SK-N-SH (cell line): ENCODE measurements around the gene STIM2.

ENCODE experiments used
- EP300 ChIP-seq, 2 experiments: IDR thresholded peaks; 2 replicates each; pipeline versions ENCODE4 v1.4.0 to v1.6.1; 2012; ENCODE audit warnings: borderline replicate concordance in 1 of 2, low read depth in 1 of 2, low read length in 1 of 2
- FOXM1 ChIP-seq: IDR thresholded peaks from 2 replicates; pipeline ENCODE4 v1.4.0; 2012; ENCODE audit warnings: low read depth, mild to moderate bottlenecking
- NRF1 ChIP-seq: IDR thresholded peaks from 2 replicates; pipeline ENCODE4 v1.6.1; 2012; ENCODE audit warnings: low read depth, mild to moderate bottlenecking, low read length
- POLR2AphosphoS5 ChIP-seq: IDR thresholded peaks from 2 replicates; pipeline ENCODE4 v1.6.1; 2012; ENCODE audit warnings: low read depth, low read length
- RCOR1 ChIP-seq: fragments of 150-350 bp; IDR thresholded peaks from 2 replicates; pipeline ENCODE4 v1.6.1; 2017; ENCODE audit warnings: antibody characterized with exemption, low read length
- SMC3 ChIP-seq: IDR thresholded peaks from 2 replicates; pipeline ENCODE4 v1.6.1; 2012; ENCODE audit warnings: low read depth, low read length, improper control_type of control experiment
- TAF1 ChIP-seq: IDR thresholded peaks from 2 replicates; pipeline ENCODE4 v1.6.1; 2012; ENCODE audit warnings: low read depth, mild to moderate bottlenecking, low read length, moderate library complexity, borderline replicate concordance
- TF ChIP-seq, protein P1 (sequence below): IDR thresholded peaks from 2 replicates; pipeline ENCODE4 v1.4.0; 2012; ENCODE audit warnings: low read depth, borderline replicate concordance
- TF ChIP-seq, protein P2 (sequence below): fragments of 200-600 bp; sonication (generic); IDR thresholded peaks from 2 replicates; pipeline ENCODE4 v1.6.1; 2017; ENCODE audit warnings: antibody characterized with exemption, mild to moderate bottlenecking, moderate library complexity
- TF ChIP-seq, protein P3 (sequence below): IDR thresholded peaks from 2 replicates; pipeline ENCODE4 v1.4.0; 2012; ENCODE audit warnings: low read depth
- TF ChIP-seq, protein P4 (sequence below): IDR thresholded peaks from 2 replicates; pipeline ENCODE4 v1.6.1; 2012; ENCODE audit warnings: mild to moderate bottlenecking, low read depth, low read length, moderate library complexity

DNA sequence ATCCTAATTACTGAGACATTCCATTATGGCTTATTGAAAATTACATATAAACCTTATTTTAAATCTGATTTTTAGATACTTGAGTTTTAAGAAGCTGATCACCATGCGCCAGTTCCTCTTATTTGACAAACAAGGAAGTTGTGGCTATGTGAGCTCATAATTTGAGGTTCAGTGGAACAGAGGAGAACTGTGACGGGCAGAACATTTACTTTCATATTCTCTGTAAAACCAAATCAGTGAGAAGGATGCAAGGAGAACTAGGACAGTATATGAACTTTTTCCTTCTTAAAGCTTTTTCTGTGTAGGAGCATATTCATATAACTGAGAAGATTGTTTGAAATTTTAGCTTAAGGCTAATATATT, 25.3 kb downstream of the STIM2 start:
- TF ChIP-seq POLR2AphosphoS5 (no peak), SMC3 (no peak), RCOR1 (no peak), TAF1 (no peak), EP300 (IDR thresholded peaks at IDR 0.05; ENCODE audit: borderline replicate concordance in 1 of 2, low read depth in 1 of 2, low read length in 1 of 2) (no peak), NRF1 (no peak), FOXM1 (no peak)
- TF ChIP-seq, protein P1, sequence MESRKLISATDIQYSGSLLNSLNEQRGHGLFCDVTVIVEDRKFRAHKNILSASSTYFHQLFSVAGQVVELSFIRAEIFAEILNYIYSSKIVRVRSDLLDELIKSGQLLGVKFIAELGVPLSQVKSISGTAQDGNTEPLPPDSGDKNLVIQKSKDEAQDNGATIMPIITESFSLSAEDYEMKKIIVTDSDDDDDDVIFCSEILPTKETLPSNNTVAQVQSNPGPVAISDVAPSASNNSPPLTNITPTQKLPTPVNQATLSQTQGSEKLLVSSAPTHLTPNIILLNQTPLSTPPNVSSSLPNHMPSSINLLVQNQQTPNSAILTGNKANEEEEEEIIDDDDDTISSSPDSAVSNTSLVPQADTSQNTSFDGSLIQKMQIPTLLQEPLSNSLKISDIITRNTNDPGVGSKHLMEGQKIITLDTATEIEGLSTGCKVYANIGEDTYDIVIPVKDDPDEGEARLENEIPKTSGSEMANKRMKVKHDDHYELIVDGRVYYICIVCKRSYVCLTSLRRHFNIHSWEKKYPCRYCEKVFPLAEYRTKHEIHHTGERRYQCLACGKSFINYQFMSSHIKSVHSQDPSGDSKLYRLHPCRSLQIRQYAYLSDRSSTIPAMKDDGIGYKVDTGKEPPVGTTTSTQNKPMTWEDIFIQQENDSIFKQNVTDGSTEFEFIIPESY = no peak
- TF ChIP-seq, protein P2, sequence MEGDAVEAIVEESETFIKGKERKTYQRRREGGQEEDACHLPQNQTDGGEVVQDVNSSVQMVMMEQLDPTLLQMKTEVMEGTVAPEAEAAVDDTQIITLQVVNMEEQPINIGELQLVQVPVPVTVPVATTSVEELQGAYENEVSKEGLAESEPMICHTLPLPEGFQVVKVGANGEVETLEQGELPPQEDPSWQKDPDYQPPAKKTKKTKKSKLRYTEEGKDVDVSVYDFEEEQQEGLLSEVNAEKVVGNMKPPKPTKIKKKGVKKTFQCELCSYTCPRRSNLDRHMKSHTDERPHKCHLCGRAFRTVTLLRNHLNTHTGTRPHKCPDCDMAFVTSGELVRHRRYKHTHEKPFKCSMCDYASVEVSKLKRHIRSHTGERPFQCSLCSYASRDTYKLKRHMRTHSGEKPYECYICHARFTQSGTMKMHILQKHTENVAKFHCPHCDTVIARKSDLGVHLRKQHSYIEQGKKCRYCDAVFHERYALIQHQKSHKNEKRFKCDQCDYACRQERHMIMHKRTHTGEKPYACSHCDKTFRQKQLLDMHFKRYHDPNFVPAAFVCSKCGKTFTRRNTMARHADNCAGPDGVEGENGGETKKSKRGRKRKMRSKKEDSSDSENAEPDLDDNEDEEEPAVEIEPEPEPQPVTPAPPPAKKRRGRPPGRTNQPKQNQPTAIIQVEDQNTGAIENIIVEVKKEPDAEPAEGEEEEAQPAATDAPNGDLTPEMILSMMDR = no peak
- TF ChIP-seq, protein P3, sequence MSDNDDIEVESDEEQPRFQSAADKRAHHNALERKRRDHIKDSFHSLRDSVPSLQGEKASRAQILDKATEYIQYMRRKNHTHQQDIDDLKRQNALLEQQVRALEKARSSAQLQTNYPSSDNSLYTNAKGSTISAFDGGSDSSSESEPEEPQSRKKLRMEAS = no peak
- TF ChIP-seq, protein P4, sequence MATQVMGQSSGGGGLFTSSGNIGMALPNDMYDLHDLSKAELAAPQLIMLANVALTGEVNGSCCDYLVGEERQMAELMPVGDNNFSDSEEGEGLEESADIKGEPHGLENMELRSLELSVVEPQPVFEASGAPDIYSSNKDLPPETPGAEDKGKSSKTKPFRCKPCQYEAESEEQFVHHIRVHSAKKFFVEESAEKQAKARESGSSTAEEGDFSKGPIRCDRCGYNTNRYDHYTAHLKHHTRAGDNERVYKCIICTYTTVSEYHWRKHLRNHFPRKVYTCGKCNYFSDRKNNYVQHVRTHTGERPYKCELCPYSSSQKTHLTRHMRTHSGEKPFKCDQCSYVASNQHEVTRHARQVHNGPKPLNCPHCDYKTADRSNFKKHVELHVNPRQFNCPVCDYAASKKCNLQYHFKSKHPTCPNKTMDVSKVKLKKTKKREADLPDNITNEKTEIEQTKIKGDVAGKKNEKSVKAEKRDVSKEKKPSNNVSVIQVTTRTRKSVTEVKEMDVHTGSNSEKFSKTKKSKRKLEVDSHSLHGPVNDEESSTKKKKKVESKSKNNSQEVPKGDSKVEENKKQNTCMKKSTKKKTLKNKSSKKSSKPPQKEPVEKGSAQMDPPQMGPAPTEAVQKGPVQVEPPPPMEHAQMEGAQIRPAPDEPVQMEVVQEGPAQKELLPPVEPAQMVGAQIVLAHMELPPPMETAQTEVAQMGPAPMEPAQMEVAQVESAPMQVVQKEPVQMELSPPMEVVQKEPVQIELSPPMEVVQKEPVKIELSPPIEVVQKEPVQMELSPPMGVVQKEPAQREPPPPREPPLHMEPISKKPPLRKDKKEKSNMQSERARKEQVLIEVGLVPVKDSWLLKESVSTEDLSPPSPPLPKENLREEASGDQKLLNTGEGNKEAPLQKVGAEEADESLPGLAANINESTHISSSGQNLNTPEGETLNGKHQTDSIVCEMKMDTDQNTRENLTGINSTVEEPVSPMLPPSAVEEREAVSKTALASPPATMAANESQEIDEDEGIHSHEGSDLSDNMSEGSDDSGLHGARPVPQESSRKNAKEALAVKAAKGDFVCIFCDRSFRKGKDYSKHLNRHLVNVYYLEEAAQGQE = no peak
